Activated gamma-delta T cell (primary cell): Measurements from ENCODE around the gene KCNT1.

Experiments
- DNase-seq: peaks from one replicate; lab custom pipeline; 2025; lab: John Stamatoyannopoulos, UW

The KCNT1 gene

GRCh38 chr9:135673941-135674340, 28.0 kb upstream of the KCNT1 start:
- no peak for DNase-seq

DNA sequence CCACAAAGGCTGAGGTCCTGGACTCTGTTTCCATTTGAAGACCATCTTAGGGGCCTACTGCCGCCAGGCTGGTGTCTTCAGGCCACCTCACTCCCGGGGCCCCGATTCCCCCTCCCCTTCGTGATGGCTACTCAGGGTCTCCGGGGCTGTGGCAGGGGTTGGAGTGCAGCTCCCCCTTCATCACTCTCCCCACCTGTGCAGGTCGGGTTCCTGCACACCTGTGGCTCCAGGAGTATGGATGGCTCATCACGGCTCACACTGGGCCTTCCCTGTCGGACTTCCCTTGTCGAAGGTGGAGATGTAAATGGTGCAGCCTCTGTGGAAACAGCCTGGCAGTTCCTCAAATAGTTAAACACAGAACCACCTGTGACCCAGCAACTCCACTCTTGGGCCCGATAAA, 27.0 kb upstream of the KCNT1 start:
- DNase-seq, result no peak

- DNase-seq, result no peak
Observed at GRCh38 chr9:135676891-135677290, 25.1 kb upstream of the KCNT1 start.

GRCh38 chr9:135677641-135678168, 24.3 kb upstream of the KCNT1 start:
- DNase-seq, result no peak

- DNase-seq, result no peak
Observed at GRCh38 chr9:135678236-135679017, 23.6 kb upstream of the KCNT1 start.

GRCh38 chr9:135680056-135680455, 21.9 kb upstream of the KCNT1 start:
- no peak for DNase-seq

DNA sequence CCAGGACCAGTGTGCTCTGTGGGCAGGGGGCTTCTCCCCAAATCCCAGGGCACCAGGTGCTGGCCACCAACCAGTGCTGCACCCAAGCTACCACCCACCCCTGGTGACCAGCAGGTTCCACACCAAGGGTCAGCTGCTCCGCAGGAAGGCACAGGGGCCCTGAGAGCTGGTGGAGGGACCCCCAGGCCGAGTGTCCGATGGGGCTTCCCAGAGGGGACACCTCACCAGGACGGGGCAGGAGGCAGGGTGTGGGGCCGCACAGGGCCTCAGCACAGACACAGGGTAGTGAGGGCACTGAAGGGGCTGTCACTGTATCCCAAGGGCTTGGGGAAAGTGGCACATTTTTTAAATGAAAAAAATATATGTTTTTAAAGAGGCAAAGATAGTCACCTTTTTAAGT, 20.8 kb upstream of the KCNT1 start:
- DNase-seq, result no peak

DNA sequence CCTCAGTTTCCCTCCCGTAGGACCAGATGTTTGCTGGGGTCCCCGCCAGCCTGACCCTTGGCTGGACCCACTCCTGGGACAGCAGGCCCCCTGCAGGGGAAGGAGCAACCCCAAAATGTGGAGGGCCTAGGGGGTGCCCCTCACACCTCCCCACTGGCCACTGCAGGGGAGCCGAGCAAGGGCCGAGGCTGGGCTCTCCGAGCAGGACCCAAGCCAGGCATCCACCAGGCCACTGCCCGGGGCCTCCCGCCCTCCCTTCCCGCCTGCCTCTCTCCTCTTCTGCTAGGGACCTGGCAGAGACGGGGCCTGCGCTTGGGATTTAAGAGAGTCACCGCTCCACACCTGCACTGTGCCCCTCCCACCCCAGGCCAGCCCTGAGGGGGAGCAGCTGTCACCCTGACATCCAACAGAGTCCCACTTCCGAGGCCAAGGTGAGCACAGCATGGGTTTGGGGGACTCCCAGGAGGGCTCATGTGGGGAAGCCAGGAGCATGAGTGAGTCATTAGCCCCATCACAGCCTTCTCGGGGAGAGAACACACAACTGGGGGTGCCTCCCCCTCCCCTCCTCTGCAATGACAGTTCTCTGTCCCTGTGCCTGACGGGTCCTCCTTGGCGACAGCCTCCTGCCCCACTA, 18.5 kb upstream of the KCNT1 start:
- DNase-seq, result no peak

GRCh38 chr9:135684691-135685090, 17.3 kb upstream of the KCNT1 start:
- DNase-seq, result no peak

- DNase-seq, result no peak
Observed at GRCh38 chr9:135687216-135687615, 14.8 kb upstream of the KCNT1 start.

- DNase-seq, result no peak
Observed at GRCh38 chr9:135689011-135689410, 13.0 kb upstream of the KCNT1 start.

DNA sequence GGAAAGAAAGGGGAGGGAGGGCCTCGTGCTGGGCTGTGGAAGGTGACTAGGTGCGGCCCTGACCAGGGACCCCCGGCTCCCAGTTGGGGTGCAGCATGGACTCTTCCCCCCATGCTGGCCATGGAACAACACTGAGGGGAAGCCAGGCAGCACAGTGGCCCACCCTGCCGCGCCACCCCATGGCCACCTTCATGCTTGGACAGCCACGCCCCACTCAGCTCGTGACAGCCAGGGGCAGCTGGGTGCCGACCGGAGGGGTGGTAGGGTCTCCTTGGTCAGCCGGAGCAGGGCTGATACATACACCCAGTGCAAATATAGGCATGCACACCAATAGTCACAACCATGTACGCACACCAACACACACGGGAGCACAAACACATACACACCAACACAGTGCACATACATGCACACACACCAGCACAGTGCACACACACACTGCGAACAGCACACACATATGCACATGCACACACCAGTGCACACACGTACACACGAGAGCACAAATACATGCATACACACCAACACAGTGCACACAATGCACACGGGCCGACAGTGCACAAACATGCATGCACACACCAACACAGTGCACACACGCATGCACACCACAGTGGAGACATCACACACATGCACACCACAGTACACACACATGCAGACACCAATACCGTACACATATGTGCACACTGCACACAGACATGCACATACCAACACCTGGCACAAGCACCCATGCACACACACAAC, 11.0 kb upstream of the KCNT1 start:
- no peak for DNase-seq

GRCh38 chr9:135692410-135692809, 9.6 kb upstream of the KCNT1 start:
- DNase-seq, result no peak

- DNase-seq, result no peak
Observed at GRCh38 chr9:135693265-135693664, 8.7 kb upstream of the KCNT1 start.

GRCh38 chr9:135693771-135694170, 8.2 kb upstream of the KCNT1 start:
- DNase-seq, result no peak

GRCh38 chr9:135694414-135694813, 7.6 kb upstream of the KCNT1 start:
- DNase-seq, result no peak

DNA sequence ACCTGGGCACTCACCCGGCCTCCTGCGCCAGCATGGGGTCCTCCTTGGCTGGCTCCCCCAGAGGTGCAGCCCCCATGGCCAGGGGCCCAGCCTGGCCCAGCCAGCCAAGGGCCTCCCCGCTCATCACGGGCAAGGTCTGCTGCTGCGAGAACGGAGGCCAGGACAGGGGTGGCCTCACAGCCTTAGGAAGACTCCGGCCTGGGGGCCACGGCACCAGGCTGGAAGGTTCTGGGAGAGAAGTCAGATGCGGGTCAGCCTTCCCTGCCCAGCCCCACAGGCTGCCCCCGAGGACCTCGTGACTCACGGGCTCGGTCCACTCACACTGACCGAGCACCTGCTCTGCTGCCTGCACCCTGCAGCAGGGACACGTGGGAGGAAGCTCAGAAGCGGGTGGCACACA, 6.9 kb upstream of the KCNT1 start:
- no peak for DNase-seq

- no peak for DNase-seq
Observed at GRCh38 chr9:135695642-135696041, 6.3 kb upstream of the KCNT1 start.

- DNase-seq, result no peak
Observed at GRCh38 chr9:135696446-135696845, 5.5 kb upstream of the KCNT1 start.

GRCh38 chr9:135697226-135697625, 4.8 kb upstream of the KCNT1 start:
- no peak for DNase-seq

- DNase-seq, result no peak
Observed at GRCh38 chr9:135698236-135698635, 3.7 kb upstream of the KCNT1 start.

DNA sequence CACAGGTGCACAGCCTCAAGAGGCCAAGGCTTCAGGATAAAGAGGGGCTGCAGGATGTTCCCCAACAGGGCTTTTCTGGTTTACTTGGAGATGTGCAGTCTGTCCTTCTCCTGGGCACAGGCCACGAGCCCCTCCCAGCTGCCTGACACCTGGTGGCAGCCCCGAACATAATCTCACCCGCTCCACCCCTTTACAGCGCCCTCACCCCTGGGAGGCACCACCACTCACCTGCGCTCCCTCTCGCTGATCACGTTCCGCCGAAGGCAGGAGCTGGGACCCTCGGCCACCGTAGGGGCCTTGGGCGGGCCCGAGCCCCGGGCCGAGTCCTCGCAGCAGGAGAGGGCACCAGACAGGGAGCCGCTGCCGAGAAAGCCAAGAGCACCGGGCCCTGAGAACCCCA, 3.2 kb upstream of the KCNT1 start:
- DNase-seq, result no peak

- DNase-seq, result no peak
Observed at GRCh38 chr9:135699440-135699839, 2.5 kb upstream of the KCNT1 start, which contains the start of gene SOHLH1. SOHLH1 (minus strand) TSS chr9:135699481; CDS start chr9:135699467, 14 bp downstream.
